HepG2 (cell line): ENCODE measurements around the gene CYP11A1. TPM values are rescaled to one million over a fixed set of nuclear protein-coding genes. Genes with fewer than 3 reads are reported as not detected.

Experiments used
- ATAC-seq: fragments of 200-7000 bp; cut with Tn5 transposase; 3 replicates; pipeline ENCODE4 v1.9.1; 2020; ENCODE audit warnings: mild to moderate bottlenecking, moderate library complexity
- BruUV-seq: library from RNA; stranded (reverse); fragments of 400-500 nt; replicated peaks from 2 replicates; lab custom pipeline; 2021; lab: Mats Ljungman, UMichigan
- CTCF ChIA-PET: fragments of 300-600 bp; formaldehyde crosslinking; extraction: SDS; loops from one replicate; lab custom pipeline; 2021; ENCODE audit warnings: low total read pairs, inconsistent platforms, low intra/inter-chr PET ratio; lab: Yijun Ruan, JAX
- POLR2A ChIA-PET: fragments of 350-600 bp; sonication (Branson Sonifier 250); formaldehyde crosslinking; loops from one replicate; lab custom pipeline; 2020; ENCODE audit warnings: antibody characterized with exemption, inconsistent platforms; lab: Yijun Ruan, JAX
- DNase-seq: peaks from one replicate; pipeline ENCODE4 v3.0.0-alpha.2; 2015; ENCODE audit warnings: low spot score
- FAIRE-seq: peaks from 3 replicates; lab custom pipeline; 2011; peaks lifted over from hg19 to GRCh38; lab: Jason Lieb, UNC
- H2AFZ ChIP-seq: one replicate; pipeline ENCODE4 v1.6.1; 2011; ENCODE audit warnings: low read length, inconsistent platforms
- H3K27ac ChIP-seq: fragments of 300-600 bp; 3 replicates; pipeline ENCODE4 v1.8.0; 2011; ENCODE audit warnings: mixed run types, mild to moderate bottlenecking, mixed read lengths, low read length, inconsistent platforms; ENCODE audit not compliant: insufficient read depth; ENCODE audit errors: extremely low read length
- H3K27me3 ChIP-seq, 2 experiments: fragments of 200-600 bp in 1 of 2; 2 replicates in 1 of 2; 3 replicates in 1 of 2; pipeline versions ENCODE4 v1.6.0 to v1.8.0; 2011; ENCODE audit warnings: low read length in 2 of 2, mild to moderate bottlenecking in 2 of 2, moderate library complexity in 2 of 2, inconsistent platforms in 1 of 2; ENCODE audit not compliant: insufficient read depth in 2 of 2, control insufficient read depth in 1 of 2
- H3K36me3 ChIP-seq, 2 experiments: fragments of 200-600 bp in 1 of 2; replicated peaks in 1 of 2; 2 replicates in 1 of 2; 3 replicates in 1 of 2; pipeline versions ENCODE4 v1.5.1 to v1.8.0; 2011; ENCODE audit warnings: low read length in 2 of 2, inconsistent platforms in 1 of 2; ENCODE audit not compliant: insufficient read depth in 2 of 2, control insufficient read depth in 1 of 2
- H3K4me1 ChIP-seq: 2 replicates; pipeline ENCODE4 v1.5.1; 2012; ENCODE audit warnings: low read length, inconsistent platforms; ENCODE audit not compliant: insufficient read depth
- H3K4me2 ChIP-seq: 2 replicates; pipeline ENCODE4 v1.6.0; 2011; ENCODE audit warnings: low read depth, low read length, inconsistent platforms
- H3K4me3 ChIP-seq, 3 experiments: fragments of 200-600 bp in 1 of 3; sonication (generic), shearing (Covaris generic) in 1 of 3; replicated peaks in 1 of 3; 2 replicates each; pipeline ENCODE4 v1.5.1; 2011 to 2016; ENCODE audit warnings: low read length in 3 of 3, inconsistent platforms in 2 of 3, low read depth in 2 of 3, mild to moderate bottlenecking in 2 of 3, control low read depth in 1 of 3, mixed read lengths in 1 of 3; ENCODE audit not compliant: insufficient read depth in 1 of 3
- H3K79me2 ChIP-seq: one replicate; pipeline ENCODE4 v1.6.1; 2011; ENCODE audit warnings: low read length, inconsistent platforms; ENCODE audit not compliant: insufficient read depth
- H3K9ac ChIP-seq: 2 replicates; pipeline ENCODE4 v1.6.0; 2011; ENCODE audit warnings: mild to moderate bottlenecking, low read depth, low read length, inconsistent platforms; ENCODE audit not compliant: insufficient read depth
- H3K9me3 ChIP-seq: 2 replicates; pipeline ENCODE4 v1.5.1; 2012; ENCODE audit warnings: mild to moderate bottlenecking, low read length
- H4K20me1 ChIP-seq: 2 replicates; pipeline ENCODE4 v1.6.0; 2011; ENCODE audit warnings: inconsistent platforms, mild to moderate bottlenecking, low read length, moderate library complexity; ENCODE audit not compliant: insufficient read depth
- ARNT2 ChIP-seq: sonication (generic); formaldehyde crosslinking; IDR thresholded peaks from 2 replicates; pipeline ENCODE4 v1.8.0; 2022; ENCODE audit warnings: mild to moderate bottlenecking, low read depth, missing genetic modification reagents, moderate library complexity
- ATRX ChIP-seq: sonication (generic); formaldehyde crosslinking; IDR thresholded peaks from 2 replicates; pipeline ENCODE4 v1.4.0; 2020; ENCODE audit warnings: missing genetic modification reagents, borderline replicate concordance
- EEA1 ChIP-seq: sonication (generic); formaldehyde crosslinking; IDR thresholded peaks from 2 replicates; pipeline ENCODE4 v1.5.1; 2020; ENCODE audit warnings: mild to moderate bottlenecking, missing genetic modification reagents, borderline replicate concordance
- ELF3 ChIP-seq: IDR thresholded peaks from 2 replicates; pipeline ENCODE4 v1.6.1; 2016; ENCODE audit warnings: missing genetic modification reagents, missing compliant biosample characterization
- NFE2L2 ChIP-seq: fragments of 150-350 bp; IDR thresholded peaks from 2 replicates; pipeline ENCODE4 v1.6.1; 2014; ENCODE audit warnings: low read length
- TEAD2 ChIP-seq: sonication (generic); formaldehyde crosslinking; IDR thresholded peaks from 2 replicates; pipeline ENCODE4 v1.9.0; 2021; ENCODE audit warnings: missing genetic modification reagents
- ZBTB3 ChIP-seq: sonication (generic); formaldehyde crosslinking; IDR thresholded peaks from 2 replicates; pipeline ENCODE4 v1.4.0; 2020; ENCODE audit warnings: low read depth, mild to moderate bottlenecking, moderate library complexity, missing genetic modification reagents, borderline replicate concordance
- ZFP37 ChIP-seq: sonication (generic); formaldehyde crosslinking; IDR thresholded peaks from 2 replicates; pipeline ENCODE4 v1.4.0; 2020; ENCODE audit warnings: missing genetic modification reagents, borderline replicate concordance
- ZKSCAN1 ChIP-seq: fragments of 150-350 bp; IDR thresholded peaks from 2 replicates; pipeline ENCODE4 v1.6.1; 2014; ENCODE audit warnings: low read length
- ZNF234 ChIP-seq: sonication (generic); formaldehyde crosslinking; conservative IDR thresholded peaks from 2 replicates; pipeline ENCODE4 v1.5.1; 2020; ENCODE audit warnings: mild to moderate bottlenecking, missing genetic modification reagents
- ZNF292 ChIP-seq: sonication (generic); formaldehyde crosslinking; IDR thresholded peaks from 2 replicates; pipeline ENCODE4 v1.8.1; 2022; ENCODE audit warnings: mild to moderate bottlenecking, low read depth, missing genetic modification reagents, borderline replicate concordance
- ZSCAN21 ChIP-seq: sonication (generic); formaldehyde crosslinking; IDR thresholded peaks from 2 replicates; pipeline ENCODE4 v1.8.0; 2022; ENCODE audit warnings: mild to moderate bottlenecking, missing genetic modification reagents, moderate library complexity, borderline replicate concordance
- WGBS: methylation state at CpG from one replicate; pipeline ENCODE4 v1.1.6; 2017; ENCODE audit warnings: low lambda C conversion rate; 5-methylcytosine and 5-hydroxymethylcytosine counted together
- in situ Hi-C: cut with HindIII; loops from 2 replicates; pipeline ENCODE4 v1.10.0; 2017; ENCODE audit warnings: low pct_unique_long_range_greater_than_20kb; ENCODE audit not compliant: extremely low pct_ligation_motif_present
- intact Hi-C: fragments of 100-400 bp; cut with micrococcal nuclease; formaldehyde crosslinking; loops from one replicate; pipeline ENCODE4 v1.10.0; 2022; ENCODE audit not compliant: unreplicated experiment
- polyA plus RNA-seq, 8 experiments: library from polyadenylated mRNA; depleted of rRNA in 3 of 8; stranded (reverse) in 7 of 8; unstranded in 1 of 8; fragments of >200 nt; fragmentation: Illumina TruSeq in 4 of 8; extraction: Trizol in 4 of 8; gene quantifications; 2 replicates each; pipeline versions ENCODE4 v1.2.1 to v1.2.3, GENCODE V29; 2011 to 2016; ENCODE audit warnings: low read depth in 4 of 8, missing spikeins in 1 of 8, mixed read lengths in 1 of 8; ENCODE audit not compliant: insufficient read depth in 1 of 8
- total RNA-seq, 5 experiments: library from RNA; depleted of rRNA; stranded (reverse); fragments of >200 nt; fragmentation: Illumina TruSeq; extraction: Trizol; gene quantifications; 2 replicates each; pipeline ENCODE4 v1.2.3, GENCODE V29; 2016; ENCODE audit warnings: low read depth in 1 of 5
- TF ChIP-seq, protein P1 (sequence below): sonication (generic); formaldehyde crosslinking; IDR thresholded peaks from 2 replicates; pipeline ENCODE4 v1.5.1; 2020; ENCODE audit warnings: mild to moderate bottlenecking, missing genetic modification reagents, borderline replicate concordance
- TF ChIP-seq, protein P2 (sequence below): sonication (generic); formaldehyde crosslinking; IDR thresholded peaks from 2 replicates; pipeline ENCODE4 v1.4.0; 2020; ENCODE audit warnings: low read depth, missing genetic modification reagents

The CYP11A1 gene
- total and polyA plus RNA-seq, 2 of the 13 experiments (the other 11 are each of a cell fraction or from before 2014, with no cell fraction given): 0.66 to 0.92 TPM

DNA sequence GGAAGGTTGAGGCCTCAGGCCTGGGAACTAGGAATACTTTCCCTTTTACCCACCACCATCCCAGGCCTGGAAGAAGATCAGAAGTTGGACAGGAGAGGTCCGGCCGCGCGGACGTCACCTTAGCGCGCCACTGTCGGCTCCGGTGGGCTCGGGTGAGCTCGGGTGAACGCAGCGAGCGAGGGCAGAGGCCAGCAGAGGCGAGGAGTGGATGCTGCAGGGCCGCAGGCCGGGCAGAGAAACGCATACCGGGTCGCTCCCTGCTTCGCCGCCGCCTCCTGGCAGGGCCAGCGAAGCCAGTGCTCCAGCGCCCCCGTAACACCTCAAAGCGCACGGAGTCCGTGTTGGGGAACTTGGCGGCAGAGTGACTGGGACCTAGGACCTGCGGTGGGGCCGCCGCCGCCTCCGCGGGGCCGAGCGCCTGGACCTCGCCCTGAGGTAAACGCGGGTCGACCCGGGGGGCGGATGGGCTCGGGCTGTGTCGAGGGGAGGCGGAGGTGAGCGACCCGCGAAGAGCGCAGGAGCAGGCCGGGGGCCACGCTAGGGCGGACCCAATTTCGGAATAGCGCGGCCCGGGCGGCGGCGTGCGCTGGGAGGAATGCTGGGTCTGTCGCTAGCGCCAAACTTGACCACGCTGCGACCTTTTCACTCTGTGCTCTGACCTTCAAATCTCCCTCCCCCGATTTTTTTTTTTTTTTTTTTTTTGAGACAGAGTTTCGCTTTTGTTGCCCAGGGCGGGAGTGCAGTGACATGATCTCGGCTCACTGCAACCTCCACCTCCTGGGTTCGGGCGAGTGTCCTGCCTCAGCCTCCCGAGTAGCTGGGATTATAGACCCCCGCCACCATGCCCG lies 1.6 kb downstream of the CYP11A1 start:
- Histone ChIP-seq H3K9ac (peak overlapping the region; percentile 71), H3K27ac (peak overlapping the region; percentile 51), H2AFZ (peak overlapping the region; percentile 76), H3K9me3 (no peaks in the 10 kb centered on the region), H4K20me1 (no peaks in the 10 kb centered on the region), H3K4me2 (peak overlapping the region; percentile 91), H3K36me3 (no peaks in the 10 kb centered on the region), H3K79me2 (no peaks in the 10 kb centered on the region), H3K27me3 (peaks cover 3 to 20% of the 10 kb centered on the region in 2 experiments), H3K4me1 (peaks cover 30% of the 10 kb centered on the region), H3K4me3 (peak overlapping the region; percentile 66 to 84 (median 79))
- ATAC-seq (peak; percentile 90), FAIRE-seq (no peak), DNase-seq (peak; percentile 25)
- intact Hi-C loops: no loop called here
- CTCF ChIA-PET: no interaction called here
- 9% methylated on average over 22 of the region's 75 CpGs for WGBS
- in situ Hi-C loops: no loop called here
- TSS peak; percentile 61 for BruUV-seq
- POLR2A ChIA-PET: interaction anchor here (0.7 to 1.5 kb wide), 3 partner anchors 16 to 76 kb away, joined by 3 to 5 read pairs (median 3); no protein-coding TSS in a partner anchor
- TF ChIP-seq ZFP37: no peak
- peak; percentile 28; the same call in 1 of the 2 replicates for TF ChIP-seq ARNT2 (CRISPR knock-in tag)
- peak; percentile 81; the same call in 1 of the 2 replicates for TF ChIP-seq ZNF292 (CRISPR knock-in tag)
- no peak for TF ChIP-seq NFE2L2
- TF ChIP-seq ZNF234 (CRISPR knock-in tag): no peak
- TF ChIP-seq ZKSCAN1: no peak
- no peak for TF ChIP-seq EEA1 (CRISPR knock-in tag)
- no peak for TF ChIP-seq TEAD2 (CRISPR knock-in tag)
- TF ChIP-seq, protein P1, sequence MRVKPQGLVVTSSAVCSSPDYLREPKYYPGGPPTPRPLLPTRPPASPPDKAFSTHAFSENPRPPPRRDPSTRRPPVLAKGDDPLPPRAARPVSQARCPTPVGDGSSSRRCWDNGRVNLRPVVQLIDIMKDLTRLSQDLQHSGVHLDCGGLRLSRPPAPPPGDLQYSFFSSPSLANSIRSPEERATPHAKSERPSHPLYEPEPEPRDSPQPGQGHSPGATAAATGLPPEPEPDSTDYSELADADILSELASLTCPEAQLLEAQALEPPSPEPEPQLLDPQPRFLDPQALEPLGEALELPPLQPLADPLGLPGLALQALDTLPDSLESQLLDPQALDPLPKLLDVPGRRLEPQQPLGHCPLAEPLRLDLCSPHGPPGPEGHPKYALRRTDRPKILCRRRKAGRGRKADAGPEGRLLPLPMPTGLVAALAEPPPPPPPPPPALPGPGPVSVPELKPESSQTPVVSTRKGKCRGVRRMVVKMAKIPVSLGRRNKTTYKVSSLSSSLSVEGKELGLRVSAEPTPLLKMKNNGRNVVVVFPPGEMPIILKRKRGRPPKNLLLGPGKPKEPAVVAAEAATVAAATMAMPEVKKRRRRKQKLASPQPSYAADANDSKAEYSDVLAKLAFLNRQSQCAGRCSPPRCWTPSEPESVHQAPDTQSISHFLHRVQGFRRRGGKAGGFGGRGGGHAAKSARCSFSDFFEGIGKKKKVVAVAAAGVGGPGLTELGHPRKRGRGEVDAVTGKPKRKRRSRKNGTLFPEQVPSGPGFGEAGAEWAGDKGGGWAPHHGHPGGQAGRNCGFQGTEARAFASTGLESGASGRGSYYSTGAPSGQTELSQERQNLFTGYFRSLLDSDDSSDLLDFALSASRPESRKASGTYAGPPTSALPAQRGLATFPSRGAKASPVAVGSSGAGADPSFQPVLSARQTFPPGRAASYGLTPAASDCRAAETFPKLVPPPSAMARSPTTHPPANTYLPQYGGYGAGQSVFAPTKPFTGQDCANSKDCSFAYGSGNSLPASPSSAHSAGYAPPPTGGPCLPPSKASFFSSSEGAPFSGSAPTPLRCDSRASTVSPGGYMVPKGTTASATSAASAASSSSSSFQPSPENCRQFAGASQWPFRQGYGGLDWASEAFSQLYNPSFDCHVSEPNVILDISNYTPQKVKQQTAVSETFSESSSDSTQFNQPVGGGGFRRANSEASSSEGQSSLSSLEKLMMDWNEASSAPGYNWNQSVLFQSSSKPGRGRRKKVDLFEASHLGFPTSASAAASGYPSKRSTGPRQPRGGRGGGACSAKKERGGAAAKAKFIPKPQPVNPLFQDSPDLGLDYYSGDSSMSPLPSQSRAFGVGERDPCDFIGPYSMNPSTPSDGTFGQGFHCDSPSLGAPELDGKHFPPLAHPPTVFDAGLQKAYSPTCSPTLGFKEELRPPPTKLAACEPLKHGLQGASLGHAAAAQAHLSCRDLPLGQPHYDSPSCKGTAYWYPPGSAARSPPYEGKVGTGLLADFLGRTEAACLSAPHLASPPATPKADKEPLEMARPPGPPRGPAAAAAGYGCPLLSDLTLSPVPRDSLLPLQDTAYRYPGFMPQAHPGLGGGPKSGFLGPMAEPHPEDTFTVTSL: no peak
- no peak for TF ChIP-seq ATRX (CRISPR knock-in tag)
- TF ChIP-seq, protein P2, sequence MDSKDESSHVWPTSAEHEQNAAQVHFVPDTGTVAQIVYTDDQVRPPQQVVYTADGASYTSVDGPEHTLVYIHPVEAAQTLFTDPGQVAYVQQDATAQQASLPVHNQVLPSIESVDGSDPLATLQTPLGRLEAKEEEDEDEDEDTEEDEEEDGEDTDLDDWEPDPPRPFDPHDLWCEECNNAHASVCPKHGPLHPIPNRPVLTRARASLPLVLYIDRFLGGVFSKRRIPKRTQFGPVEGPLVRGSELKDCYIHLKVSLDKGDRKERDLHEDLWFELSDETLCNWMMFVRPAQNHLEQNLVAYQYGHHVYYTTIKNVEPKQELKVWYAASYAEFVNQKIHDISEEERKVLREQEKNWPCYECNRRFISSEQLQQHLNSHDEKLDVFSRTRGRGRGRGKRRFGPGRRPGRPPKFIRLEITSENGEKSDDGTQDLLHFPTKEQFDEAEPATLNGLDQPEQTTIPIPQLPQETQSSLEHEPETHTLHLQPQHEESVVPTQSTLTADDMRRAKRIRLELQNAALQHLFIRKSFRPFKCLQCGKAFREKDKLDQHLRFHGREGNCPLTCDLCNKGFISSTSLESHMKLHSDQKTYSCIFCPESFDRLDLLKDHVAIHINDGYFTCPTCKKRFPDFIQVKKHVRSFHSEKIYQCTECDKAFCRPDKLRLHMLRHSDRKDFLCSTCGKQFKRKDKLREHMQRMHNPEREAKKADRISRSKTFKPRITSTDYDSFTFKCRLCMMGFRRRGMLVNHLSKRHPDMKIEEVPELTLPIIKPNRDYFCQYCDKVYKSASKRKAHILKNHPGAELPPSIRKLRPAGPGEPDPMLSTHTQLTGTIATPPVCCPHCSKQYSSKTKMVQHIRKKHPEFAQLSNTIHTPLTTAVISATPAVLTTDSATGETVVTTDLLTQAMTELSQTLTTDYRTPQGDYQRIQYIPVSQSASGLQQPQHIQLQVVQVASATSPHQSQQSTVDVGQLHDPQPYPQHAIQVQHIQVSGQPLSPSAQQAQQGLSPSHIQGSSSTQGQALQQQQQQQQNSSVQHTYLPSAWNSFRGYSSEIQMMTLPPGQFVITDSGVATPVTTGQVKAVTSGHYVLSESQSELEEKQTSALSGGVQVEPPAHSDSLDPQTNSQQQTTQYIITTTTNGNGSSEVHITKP: no peak
- no peak for TF ChIP-seq ELF3
- peak; percentile 64; the same call in 1 of the 2 replicates for TF ChIP-seq ZSCAN21 (CRISPR knock-in tag)
- TF ChIP-seq ZBTB3: no peak
